H1 (cell line): ENCODE data around the gene RHOV. TPM values are rescaled to one million over a fixed set of nuclear protein-coding genes. Genes with fewer than 3 reads are reported as not detected.

Experiments
- CTCF ChIA-PET: fragments of 300-600 bp; sonication (Branson Sonifier 250); formaldehyde crosslinking; loops from one replicate; lab custom pipeline; 2021; ENCODE audit not compliant: partially characterized antibody; lab: Charles Lee
- POLR2A ChIA-PET: fragments of 300-600 bp; sonication (Branson Sonifier 250); formaldehyde crosslinking; loops from one replicate; lab custom pipeline; 2021; ENCODE audit warnings: inconsistent platforms; ENCODE audit not compliant: partially characterized antibody; lab: Charles Lee
- DNase-seq, 2 experiments: peaks; one replicate each; pipeline versions ENCODE4 v3.0.0 to v3.0.0-alpha.2; 2010 to 2022; ENCODE audit warnings: low spot score in 2 of 2, low read depth in 1 of 2, mixed read lengths in 1 of 2
- FAIRE-seq: peaks from 2 replicates; lab custom pipeline; 2011; peaks lifted over from hg19 to GRCh38; lab: Jason Lieb, UNC
- H2AFZ ChIP-seq: 2 replicates; pipeline ENCODE4 v1.8.1; 2012; ENCODE audit warnings: low read length, inconsistent platforms
- H2AK5ac ChIP-seq: 2 replicates; pipeline ENCODE4 v1.6.1; 2013; ENCODE audit warnings: low read depth, low read length
- H2BK120ac ChIP-seq: replicated peaks from 2 replicates; pipeline ENCODE3; 2013; ENCODE audit warnings: low read depth, low read length, inconsistent platforms
- H2BK12ac ChIP-seq: 2 replicates; pipeline ENCODE4 v1.6.1; 2013; ENCODE audit warnings: low read depth, low read length
- H2BK15ac ChIP-seq: 2 replicates; pipeline ENCODE4 v1.6.1; 2013; ENCODE audit warnings: low read length
- H2BK20ac ChIP-seq: 2 replicates; pipeline ENCODE4 v1.6.1; 2013; ENCODE audit warnings: low read length
- H2BK5ac ChIP-seq: 2 replicates; pipeline ENCODE4 v1.6.1; 2013; ENCODE audit warnings: low read depth, low read length
- H3K14ac ChIP-seq: 2 replicates; pipeline ENCODE4 v1.6.1; 2013; ENCODE audit warnings: inconsistent platforms; ENCODE audit not compliant: insufficient read length
- H3K18ac ChIP-seq: 2 replicates; pipeline ENCODE4 v1.6.1; 2013; ENCODE audit warnings: low read length; ENCODE audit errors: extremely low read depth
- H3K23ac ChIP-seq: 2 replicates; pipeline ENCODE4 v1.6.1; 2013; ENCODE audit warnings: inconsistent platforms; ENCODE audit not compliant: insufficient read length
- H3K23me2 ChIP-seq: 2 replicates; pipeline ENCODE4 v1.6.1; 2013; ENCODE audit warnings: low read depth, low read length
- H3K27ac ChIP-seq: 2 replicates; pipeline ENCODE4 v1.6.1; 2011; ENCODE audit warnings: low read depth, low read length, inconsistent platforms
- H3K27me3 ChIP-seq, 4 experiments: replicated peaks in 1 of 4; 1 replicate in 1 of 4; 2 replicates in 3 of 4; pipeline versions ENCODE4 v1.6.1 to v1.8.1; 2011 to 2013; ENCODE audit warnings: low read length in 3 of 4, mild to moderate bottlenecking in 3 of 4, inconsistent platforms in 2 of 4, mixed read lengths in 2 of 4, moderate library complexity in 1 of 4; ENCODE audit not compliant: control insufficient read depth in 3 of 4, insufficient read depth in 3 of 4; ENCODE audit errors: extremely low read depth in 1 of 4
- H3K36me3 ChIP-seq, 4 experiments: 2 replicates each; pipeline versions ENCODE4 v1.6.1 to v1.8.1; 2011 to 2013; ENCODE audit warnings: mild to moderate bottlenecking in 4 of 4, low read length in 3 of 4, moderate library complexity in 2 of 4, control low read depth in 1 of 4, inconsistent platforms in 1 of 4; ENCODE audit not compliant: insufficient read depth in 4 of 4, control insufficient read depth in 2 of 4
- H3K4ac ChIP-seq: replicated peaks from 2 replicates; pipeline ENCODE3; 2013; ENCODE audit warnings: low read length, low read depth, mixed read lengths, inconsistent platforms; ENCODE audit not compliant: insufficient read length
- H3K4me1 ChIP-seq, 4 experiments: replicated peaks in 1 of 4; 1 replicate in 1 of 4; 2 replicates in 3 of 4; pipeline versions ENCODE4 v1.6.1 to v1.8.1; 2011 to 2013; ENCODE audit warnings: low read length in 3 of 4, inconsistent platforms in 2 of 4, mixed read lengths in 1 of 4; ENCODE audit not compliant: insufficient read depth in 4 of 4, control insufficient read depth in 3 of 4
- H3K4me2 ChIP-seq, 2 experiments: 2 replicates each; pipeline versions ENCODE4 v1.6.1 to v1.8.1; 2011 to 2013; ENCODE audit warnings: low read depth in 2 of 2, low read length in 2 of 2, control low read depth in 1 of 2, inconsistent platforms in 1 of 2, mild to moderate bottlenecking in 1 of 2; ENCODE audit not compliant: insufficient read depth in 1 of 2
- H3K4me3 ChIP-seq, 4 experiments: fragments of 200-600, 300-600 bp in 1 of 4; sonication (generic), shearing (Covaris generic), sonication (Bioruptor Twin) in 1 of 4; 2 replicates each; pipeline versions ENCODE4 v1.5.1 to v1.8.1; 2011 to 2016; ENCODE audit warnings: low read length in 4 of 4, low read depth in 3 of 4, control low read depth in 2 of 4, inconsistent platforms in 2 of 4, mild to moderate bottlenecking in 2 of 4, mixed read lengths in 1 of 4, moderate library complexity in 1 of 4; ENCODE audit not compliant: insufficient read depth in 2 of 4; ENCODE audit errors: extremely low read depth in 1 of 4
- H3K56ac ChIP-seq: replicated peaks from 2 replicates; pipeline ENCODE3; 2013; ENCODE audit warnings: low read depth, mild to moderate bottlenecking, mixed read lengths, low read length, inconsistent platforms; ENCODE audit not compliant: insufficient read length
- H3K79me1 ChIP-seq: 2 replicates; pipeline ENCODE4 v1.6.1; 2013; ENCODE audit warnings: low read depth, low read length, control low read depth
- H3K79me2 ChIP-seq, 2 experiments: 2 replicates each; pipeline versions ENCODE4 v1.6.1 to v1.8.1; 2012 to 2013; ENCODE audit warnings: low read length in 2 of 2, mild to moderate bottlenecking in 2 of 2, inconsistent platforms in 1 of 2; ENCODE audit not compliant: insufficient read depth in 2 of 2, control insufficient read depth in 1 of 2
- H3K9ac ChIP-seq, 4 experiments: replicated peaks in 1 of 4; 1 replicate in 1 of 4; 2 replicates in 3 of 4; pipeline versions ENCODE4 v1.6.1 to v1.8.1; 2011 to 2013; ENCODE audit warnings: low read depth in 3 of 4, low read length in 3 of 4, control low read depth in 2 of 4, mild to moderate bottlenecking in 2 of 4, moderate library complexity in 2 of 4, inconsistent platforms in 1 of 4; ENCODE audit errors: extremely low read depth in 1 of 4
- H3K9me3 ChIP-seq, 2 experiments: 2 replicates each; pipeline versions ENCODE4 v1.6.1 to v1.8.1; 2012 to 2013; ENCODE audit warnings: mild to moderate bottlenecking in 2 of 2, moderate library complexity in 2 of 2, control low read depth in 1 of 2, inconsistent platforms in 1 of 2, low read depth in 1 of 2, low read length in 1 of 2, mixed read lengths in 1 of 2; ENCODE audit not compliant: insufficient read depth in 2 of 2
- H4K20me1 ChIP-seq, 2 experiments: replicated peaks in 1 of 2; 2 replicates each; pipeline versions ENCODE3 to v1.8.1; 2011 to 2013; ENCODE audit warnings: inconsistent platforms in 2 of 2, low read length in 2 of 2, mild to moderate bottlenecking in 1 of 2; ENCODE audit not compliant: insufficient read depth in 2 of 2, control insufficient read depth in 1 of 2
- H4K5ac ChIP-seq: 2 replicates; pipeline ENCODE4 v1.6.1; 2013; ENCODE audit warnings: low read length, low read depth, mixed read lengths, inconsistent platforms; ENCODE audit not compliant: insufficient read length
- H4K8ac ChIP-seq: 2 replicates; pipeline ENCODE4 v1.8.0; 2013; ENCODE audit warnings: mild to moderate bottlenecking, moderate library complexity, low read length, inconsistent platforms; ENCODE audit not compliant: insufficient read depth; ENCODE audit errors: extremely low read depth
- H4K91ac ChIP-seq: replicated peaks from 2 replicates; pipeline ENCODE3; 2013; ENCODE audit warnings: low read length, mixed read lengths, inconsistent platforms; ENCODE audit not compliant: insufficient read length
- HDAC2 ChIP-seq, 2 experiments: fragments of 300-600 bp in 1 of 2; sonication (generic) in 1 of 2; IDR thresholded peaks; 2 replicates each; pipeline ENCODE4 v1.6.1; 2011 to 2012; ENCODE audit warnings: low read depth in 2 of 2, low read length in 2 of 2, mild to moderate bottlenecking in 2 of 2, moderate library complexity in 2 of 2, borderline replicate concordance in 1 of 2, inconsistent platforms in 1 of 2
- KDM1A ChIP-seq: fragments of 200-600, 300-600 bp; sonication (generic); IDR thresholded peaks from 2 replicates; pipeline ENCODE4 v1.7.1; 2016; ENCODE audit warnings: mild to moderate bottlenecking, low read length, borderline replicate concordance
- POLR2AphosphoS5 ChIP-seq: IDR thresholded peaks from 2 replicates; pipeline ENCODE4 v1.6.1; 2011; ENCODE audit warnings: low read depth, low read length
- SAP30 ChIP-seq: fragments of 300-600 bp; sonication (generic); IDR thresholded peaks from 2 replicates; pipeline ENCODE4 v1.7.1; 2012; ENCODE audit warnings: low read length, moderate library complexity, mild to moderate bottlenecking, inconsistent platforms; ENCODE audit not compliant: insufficient read depth, insufficient replicate concordance
- SIN3A ChIP-seq, 2 experiments: IDR thresholded peaks in 1 of 2; conservative IDR thresholded peaks in 1 of 2; 2 replicates each; pipeline ENCODE4 v1.6.1; 2011 to 2012; ENCODE audit warnings: low read length in 2 of 2, improper control_type of control experiment in 1 of 2, low read depth in 1 of 2, mild to moderate bottlenecking in 1 of 2
- SRF ChIP-seq: IDR thresholded peaks from 2 replicates; pipeline ENCODE4 v1.6.1; 2011; ENCODE audit warnings: mild to moderate bottlenecking, low read depth, low read length, moderate library complexity
- YY1 ChIP-seq: IDR thresholded peaks from 2 replicates; pipeline ENCODE4 v1.6.1; 2011; ENCODE audit warnings: low read depth, mild to moderate bottlenecking, low read length
- WGBS, 2 experiments: shearing (Covaris generic) in 1 of 2; methylation state at CpG; one replicate each; pipeline versions ENCODE4 v1.1.6 to v1.1.7; 2013 to 2015; ENCODE audit warnings: low lambda C conversion rate in 2 of 2, mixed read lengths in 2 of 2, inconsistent platforms in 1 of 2, low coverage in 1 of 2, missing lambda C conversion rate in 1 of 2; ENCODE audit not compliant: insufficient replicate concordance in 2 of 2, insufficient coverage in 1 of 2, insufficient read length in 1 of 2; ENCODE audit errors: extremely low coverage in 1 of 2, missing lambda C conversion rate in 1 of 2; 5-methylcytosine and 5-hydroxymethylcytosine counted together
- polyA plus RNA-seq, 7 experiments: library from polyadenylated mRNA; depleted of rRNA in 3 of 7; stranded (reverse) in 5 of 7; unstranded in 2 of 7; fragments of >200 nt in 5 of 7; fragments of 200-250 nt in 2 of 7; gene quantifications; 1 replicate in 5 of 7; 2 replicates in 1 of 7; 4 replicates in 1 of 7; pipeline versions ENCODE4 v1.2.1 to v1.2.3, GENCODE V29; 2011 to 2013; ENCODE audit warnings: missing spikeins in 2 of 7, mixed read lengths in 2 of 7
- total RNA-seq: library from RNA; stranded (reverse); fragmentation: NEBNext Ultra II Directional; extraction: Animal tissue kit (Norgen Biotek cat#: 25700); gene quantifications from 2 replicates; pipeline ENCODE4 v1.2.1, GENCODE V29; 2021

Gene RHOV
- total and polyA plus RNA-seq, 2 of the 8 experiments (the other 6 are each of a cell fraction or from before 2014, with no cell fraction given) = 1.5 to 2.7 TPM

- H3K4me1 ChIP-seq = no peaks in the 10 kb centered on the region
- no peak overlapping the region for H3K4me3 ChIP-seq
- FAIRE-seq = no peak
- H3K4ac ChIP-seq = no peak overlapping the region
- H3K9ac ChIP-seq = no peak overlapping the region
- H3K79me2 ChIP-seq = no peaks in the 10 kb centered on the region
- no peaks in the 10 kb centered on the region for H3K79me1 ChIP-seq
- H3K27ac ChIP-seq = no peak overlapping the region
- H3K23ac ChIP-seq = no peak overlapping the region
- no peak overlapping the region for H2BK5ac ChIP-seq
- no peaks in the 10 kb centered on the region for H3K36me3 ChIP-seq
- no peak overlapping the region for H4K8ac ChIP-seq
- H3K14ac ChIP-seq = no peak overlapping the region
- no peaks in the 10 kb centered on the region for H3K9me3 ChIP-seq
- no peak overlapping the region for H3K56ac ChIP-seq
- H2AFZ ChIP-seq = no peak overlapping the region
- no peak overlapping the region for H4K5ac ChIP-seq
- no peak for TF ChIP-seq POLR2AphosphoS5
- TF ChIP-seq HDAC2 (IDR thresholded peaks at IDR 0.05; ENCODE audit: borderline replicate concordance in 1 of 2, low read depth in 2 of 2, low read length in 2 of 2) = 0 out of 4 replicates have a peak, but pooled peaks of 1 of the 2 experiments have one; percentile 55
- TF ChIP-seq SAP30 = no peak
- no peak for TF ChIP-seq YY1
- no peak for TF ChIP-seq SRF
- no peak for TF ChIP-seq SIN3A (conservative IDR thresholded peaks at IDR 0.05 in 1 of 2, IDR thresholded peaks at IDR 0.05 in 1 of 2; ENCODE audit: low read depth in 1 of 2, low read length in 2 of 2)
- peak; percentile 81; the same call in 1 of the 2 replicates for TF ChIP-seq KDM1A
- WGBS, 2 experiments = 83% methylated on average over 1 of the region's 1 CpG; no CpG with 5 or more reads in 1 of the 2 experiments
- H3K23me2 ChIP-seq = no peaks in the 10 kb centered on the region
- H2AK5ac ChIP-seq = no peak overlapping the region
- POLR2A ChIA-PET = interaction anchor here (1.3 kb wide), 1 partner anchor 15 kb away, joined by 3 read pairs; no protein-coding TSS in a partner anchor
- H2BK12ac ChIP-seq = no peak overlapping the region
- no peak overlapping the region for H2BK120ac ChIP-seq
- H4K91ac ChIP-seq = no peak overlapping the region
- CTCF ChIA-PET = interaction anchor here (1.4 to 2.6 kb wide), 2 partner anchors 26 to 50 kb away, joined by 4 to 8 read pairs; no protein-coding TSS in a partner anchor
- H3K4me2 ChIP-seq = no peak overlapping the region
- DNase-seq = no peak
- no peak overlapping the region for H3K18ac ChIP-seq
- H3K27me3 ChIP-seq = no peaks in the 10 kb centered on the region
- H4K20me1 ChIP-seq = no peaks in the 10 kb centered on the region
- no peak overlapping the region for H2BK20ac ChIP-seq
- H2BK15ac ChIP-seq = 0 out of 2 replicates have a peak overlapping the region, but pooled peaks have one; percentile 1
Measured at GRCh38 chr15:40831861-40832260, 42.2 kb downstream of the RHOV start.
